ENCODE results near the gene ST6GALNAC1.

ST6GALNAC1 gene, protein sequence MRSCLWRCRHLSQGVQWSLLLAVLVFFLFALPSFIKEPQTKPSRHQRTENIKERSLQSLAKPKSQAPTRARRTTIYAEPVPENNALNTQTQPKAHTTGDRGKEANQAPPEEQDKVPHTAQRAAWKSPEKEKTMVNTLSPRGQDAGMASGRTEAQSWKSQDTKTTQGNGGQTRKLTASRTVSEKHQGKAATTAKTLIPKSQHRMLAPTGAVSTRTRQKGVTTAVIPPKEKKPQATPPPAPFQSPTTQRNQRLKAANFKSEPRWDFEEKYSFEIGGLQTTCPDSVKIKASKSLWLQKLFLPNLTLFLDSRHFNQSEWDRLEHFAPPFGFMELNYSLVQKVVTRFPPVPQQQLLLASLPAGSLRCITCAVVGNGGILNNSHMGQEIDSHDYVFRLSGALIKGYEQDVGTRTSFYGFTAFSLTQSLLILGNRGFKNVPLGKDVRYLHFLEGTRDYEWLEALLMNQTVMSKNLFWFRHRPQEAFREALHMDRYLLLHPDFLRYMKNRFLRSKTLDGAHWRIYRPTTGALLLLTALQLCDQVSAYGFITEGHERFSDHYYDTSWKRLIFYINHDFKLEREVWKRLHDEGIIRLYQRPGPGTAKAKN

GRCh38 chr17:76643553-76644148, at the start of gene ST6GALNAC1:
Gene ST6GALNAC1, minus strand, starts transcription at chr17:76643757. Its CDS starts 119 bp downstream, at chr17:76643638.
- DNase-seq: peak in 5 of 6 experiments; percentile 8 to 67 (median 54)

DNA sequence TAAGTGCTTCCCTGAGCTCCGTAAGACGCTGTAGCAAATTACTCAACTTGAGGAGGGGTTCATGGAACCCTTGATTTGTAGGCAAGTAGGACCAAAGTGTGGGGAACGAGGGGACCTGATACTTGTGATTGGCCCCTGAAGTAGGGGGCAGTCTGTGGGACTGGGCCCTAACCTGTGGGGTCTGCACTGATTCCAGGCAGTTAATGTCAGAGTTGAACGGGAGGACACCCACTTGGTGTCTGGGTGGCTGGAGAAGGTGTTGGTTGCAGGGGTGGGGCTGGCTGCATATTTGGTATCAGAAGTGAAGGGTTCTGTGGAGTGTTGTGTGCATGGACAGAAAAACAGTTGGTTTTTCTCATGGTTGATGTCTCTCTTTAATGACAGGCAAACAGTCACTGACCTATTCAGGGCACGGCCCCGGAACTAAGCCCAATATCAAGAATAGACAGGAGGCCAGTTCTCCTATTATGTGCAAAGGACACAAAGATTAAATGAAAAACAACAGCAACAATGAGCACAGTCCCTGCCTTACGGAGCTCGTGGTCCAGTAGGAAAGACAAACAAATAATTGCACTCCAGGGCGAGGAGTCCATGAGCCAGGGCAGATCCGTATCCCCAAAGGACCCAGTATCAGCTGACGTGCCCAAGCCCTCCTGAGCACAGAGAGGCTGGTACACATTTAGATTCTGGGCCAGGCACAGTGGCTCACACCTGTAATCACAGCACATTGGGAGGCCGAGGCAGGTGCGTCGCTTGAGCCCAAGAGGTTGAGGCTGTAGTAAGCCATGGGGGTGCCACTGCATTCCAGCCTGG, 48.0 kb upstream of the ST6GALNAC1 start:
- no peak for DNase-seq

GRCh38 chr17:76690596-76691280, 47.2 kb upstream of the ST6GALNAC1 start:
- no peak for DNase-seq

DNA sequence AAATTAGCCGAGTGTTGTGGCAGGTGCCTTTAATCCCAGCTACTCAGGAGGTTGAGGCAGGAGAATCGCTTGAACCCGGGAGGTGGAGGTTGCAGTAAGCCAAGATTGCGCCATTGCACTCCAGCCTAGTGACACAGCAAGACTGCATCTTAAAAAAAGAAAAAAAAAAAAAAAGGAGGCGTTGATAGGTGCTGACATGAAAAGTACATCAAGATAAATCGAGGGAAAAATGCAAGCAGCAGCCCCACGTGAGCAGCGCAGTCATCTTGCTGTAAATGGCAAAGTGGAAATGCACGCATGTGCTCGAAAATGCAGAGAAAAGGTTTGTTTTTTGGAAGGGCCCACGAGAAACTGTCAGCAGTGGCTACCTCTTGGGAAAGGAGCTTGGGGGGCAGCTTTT, 46.3 kb upstream of the ST6GALNAC1 start:
- DNase-seq: no peak

GRCh38 chr17:76688165-76688622, 44.6 kb upstream of the ST6GALNAC1 start:
- DNase-seq: no peak

GRCh38 chr17:76687298-76688164, 44.0 kb upstream of the ST6GALNAC1 start:
- no peak for DNase-seq

- no peak for DNase-seq
Measured at GRCh38 chr17:76686538-76687297, 43.2 kb upstream of the ST6GALNAC1 start.

DNA sequence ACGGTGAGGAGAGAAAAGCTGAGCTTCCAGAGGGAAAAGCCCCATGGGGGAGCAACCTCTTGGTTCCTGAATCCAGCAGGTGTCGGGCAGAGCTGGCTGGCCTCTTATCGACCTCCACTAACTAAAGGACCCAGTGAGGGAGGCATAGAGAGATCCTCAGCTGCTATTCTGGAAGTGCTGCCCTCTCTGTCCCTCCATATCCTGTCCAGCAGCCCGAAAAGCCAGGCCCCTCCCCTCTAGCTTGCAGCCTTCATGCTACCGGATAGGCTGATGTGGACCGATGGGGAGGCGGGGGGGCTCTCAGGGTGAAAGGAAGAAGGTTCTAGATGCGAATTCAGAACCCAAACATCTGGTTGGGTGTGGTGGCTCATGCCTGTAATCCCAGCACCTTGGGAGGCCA, 42.3 kb upstream of the ST6GALNAC1 start:
- DNase-seq: no peak

GRCh38 chr17:76685366-76685765, 41.8 kb upstream of the ST6GALNAC1 start:
- DNase-seq: no peak

- no peak for DNase-seq
Measured at GRCh38 chr17:76684756-76685155, 41.2 kb upstream of the ST6GALNAC1 start.

DNA sequence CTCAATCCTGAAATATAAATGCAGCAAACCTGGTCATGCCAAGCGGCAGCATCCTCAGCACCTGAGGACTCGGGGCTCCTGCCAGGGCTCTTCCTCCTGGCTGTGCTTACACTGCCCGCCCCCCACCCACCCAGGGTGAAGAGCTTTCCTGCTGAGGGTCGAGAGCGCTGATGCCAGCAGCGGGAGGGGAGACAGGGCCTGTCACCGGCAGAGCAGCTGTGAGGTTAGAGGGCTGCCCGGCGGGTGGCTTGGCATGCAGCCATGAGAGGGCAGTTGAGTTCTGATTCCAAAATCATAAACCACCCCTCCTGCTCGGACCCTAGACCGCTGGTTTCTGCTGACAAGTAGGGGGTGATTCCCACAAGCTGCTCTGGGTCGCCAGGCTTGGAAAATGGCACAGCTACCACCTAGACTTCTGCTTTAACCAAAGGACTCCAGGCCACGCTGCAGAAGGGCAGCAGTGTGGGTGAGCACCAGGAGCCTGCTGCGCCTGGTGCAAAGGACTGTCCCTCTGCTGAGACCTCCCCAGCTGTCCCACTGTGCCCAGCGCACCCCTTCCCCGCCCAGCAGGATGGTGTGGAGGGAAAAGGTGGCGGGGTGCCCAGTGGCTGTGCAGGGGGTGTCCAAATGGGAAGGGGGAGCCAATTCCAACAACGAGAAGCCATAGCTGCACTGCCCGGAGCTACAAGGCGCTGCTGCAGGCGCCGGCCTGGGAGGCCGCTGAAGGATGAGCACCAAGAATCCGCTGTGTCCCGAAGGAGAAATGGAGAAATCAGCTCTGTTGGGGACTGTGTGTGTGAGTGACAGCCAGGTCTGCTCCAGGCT, 40.6 kb upstream of the ST6GALNAC1 start:
- DNase-seq: no peak

GRCh38 chr17:76683011-76683755, 39.6 kb upstream of the ST6GALNAC1 start:
- DNase-seq: no peak

DNA sequence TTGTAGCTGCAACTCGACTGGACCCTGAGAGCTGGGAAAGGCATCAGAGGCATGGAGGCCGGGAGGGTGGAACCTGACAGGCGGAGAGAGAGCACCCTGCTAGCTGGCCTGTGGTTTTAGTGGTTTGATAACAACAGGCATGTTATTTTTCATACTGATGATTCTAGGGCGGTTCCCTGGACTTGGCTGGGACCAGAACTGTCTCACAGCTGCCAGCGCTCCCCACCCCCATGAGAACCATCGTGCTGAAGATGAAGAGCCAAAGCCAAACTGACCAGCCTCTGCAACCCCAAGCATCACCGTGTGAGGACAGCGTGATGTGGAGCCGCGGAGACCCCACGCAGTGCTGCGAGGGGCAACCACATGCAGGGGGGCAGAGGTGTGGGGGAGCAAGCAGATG, 38.7 kb upstream of the ST6GALNAC1 start:
- no peak for DNase-seq

DNA sequence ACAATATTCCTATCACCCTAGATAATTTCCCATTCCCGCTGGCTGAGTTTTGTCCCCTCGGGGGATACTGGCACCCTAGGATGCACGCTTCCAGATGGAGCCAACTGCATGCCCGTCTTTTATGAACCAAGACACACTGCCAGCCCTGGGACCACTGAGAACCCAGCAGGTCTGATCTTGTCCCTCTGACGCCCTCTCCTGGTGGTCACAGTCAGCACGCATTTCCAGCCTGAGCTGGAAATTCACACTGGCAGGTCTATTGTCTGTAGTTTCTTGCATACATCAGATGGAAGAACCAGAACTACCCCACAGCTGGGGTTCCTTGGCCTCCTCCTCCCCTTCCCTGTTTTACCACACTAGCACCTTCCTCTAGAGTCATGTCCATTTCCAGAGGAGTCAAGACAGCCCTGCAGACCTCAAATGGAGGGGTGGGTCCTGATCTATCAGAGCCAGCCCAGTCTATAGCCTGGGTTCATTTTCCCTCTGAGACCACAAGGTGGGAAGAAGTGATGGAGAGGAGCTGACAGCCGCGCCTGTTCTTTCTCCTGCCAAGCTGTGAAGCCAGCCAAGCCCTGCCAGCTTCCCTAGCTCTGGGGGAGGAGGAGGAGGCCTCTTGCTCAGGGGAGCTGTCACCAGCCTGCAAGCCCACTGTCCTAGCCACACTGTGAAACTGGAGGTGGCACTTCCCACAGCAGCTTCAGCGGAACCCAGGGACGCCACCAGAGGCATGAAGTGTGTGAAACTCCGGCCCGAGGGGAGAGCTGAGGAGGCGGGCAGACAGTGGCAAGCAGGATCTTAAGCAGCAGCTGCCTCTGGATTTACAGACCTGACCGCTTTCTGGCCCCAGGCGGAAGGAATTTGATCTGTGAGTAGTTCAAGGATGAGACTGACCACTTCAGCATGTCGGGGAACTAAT, 37.9 kb upstream of the ST6GALNAC1 start:
- DNase-seq: peak; percentile 44 to 75 (median 58)

- no peak for DNase-seq
Measured at GRCh38 chr17:76679239-76679638, 35.7 kb upstream of the ST6GALNAC1 start.

DNA sequence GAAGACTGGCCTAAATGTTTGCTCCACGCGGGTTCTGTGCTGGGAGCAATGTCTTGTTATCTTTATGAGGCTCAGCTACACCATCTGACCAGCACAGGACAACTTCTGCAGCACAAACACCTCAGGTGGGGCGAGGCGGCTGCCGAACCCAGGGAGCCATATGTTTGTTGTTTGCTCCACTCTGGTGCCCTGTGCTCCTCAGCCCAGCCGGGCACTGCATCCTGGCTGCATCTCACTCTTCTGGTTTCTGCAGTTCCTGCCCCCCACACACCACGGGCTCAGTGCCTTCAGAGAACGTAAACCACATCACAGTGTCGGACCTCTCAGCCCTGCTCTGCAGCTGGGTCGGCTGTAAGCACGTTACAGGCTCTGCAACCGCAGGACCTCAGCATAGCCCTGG, 34.8 kb upstream of the ST6GALNAC1 start:
- DNase-seq: peak in 1 of 6 experiments; percentile 9

- no peak for DNase-seq
Measured at GRCh38 chr17:76677406-76677805, 33.8 kb upstream of the ST6GALNAC1 start.

DNA sequence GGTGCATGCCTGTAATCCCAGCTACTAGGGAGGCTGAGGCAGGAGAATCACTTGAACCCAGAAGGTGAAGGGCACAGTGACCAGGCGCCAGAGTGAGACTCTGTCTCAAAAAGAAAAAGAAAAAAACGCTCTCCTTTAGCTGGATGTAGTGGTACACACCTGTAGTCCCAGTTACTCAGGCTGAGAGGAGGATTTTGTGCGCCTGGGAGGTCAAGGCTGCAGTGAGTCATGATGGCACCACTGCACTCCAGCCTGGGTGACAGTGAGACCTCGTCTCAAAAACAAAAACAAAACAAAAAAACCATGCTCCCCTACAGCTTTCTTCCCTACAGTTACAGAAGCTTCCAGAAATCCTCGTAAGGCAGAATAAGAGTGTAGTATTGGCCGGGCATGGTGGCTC, 33.1 kb upstream of the ST6GALNAC1 start:
- DNase-seq: no peak
